NOMO-1 treated with dmso at 0.1 percent for 144 hours (cell line): ENCODE measurements around the gene BBOF1.
"Not testable (repeated sequence)": the region's sequence is repeated elsewhere in the genome, so short reads cannot be mapped to it uniquely, and the experiment has no call there.

Experiments
- DNase-seq: peaks from one replicate; lab custom pipeline; 2025; ENCODE audit not compliant: unreplicated experiment; lab: John Stamatoyannopoulos, UW

The BBOF1 gene

DNA sequence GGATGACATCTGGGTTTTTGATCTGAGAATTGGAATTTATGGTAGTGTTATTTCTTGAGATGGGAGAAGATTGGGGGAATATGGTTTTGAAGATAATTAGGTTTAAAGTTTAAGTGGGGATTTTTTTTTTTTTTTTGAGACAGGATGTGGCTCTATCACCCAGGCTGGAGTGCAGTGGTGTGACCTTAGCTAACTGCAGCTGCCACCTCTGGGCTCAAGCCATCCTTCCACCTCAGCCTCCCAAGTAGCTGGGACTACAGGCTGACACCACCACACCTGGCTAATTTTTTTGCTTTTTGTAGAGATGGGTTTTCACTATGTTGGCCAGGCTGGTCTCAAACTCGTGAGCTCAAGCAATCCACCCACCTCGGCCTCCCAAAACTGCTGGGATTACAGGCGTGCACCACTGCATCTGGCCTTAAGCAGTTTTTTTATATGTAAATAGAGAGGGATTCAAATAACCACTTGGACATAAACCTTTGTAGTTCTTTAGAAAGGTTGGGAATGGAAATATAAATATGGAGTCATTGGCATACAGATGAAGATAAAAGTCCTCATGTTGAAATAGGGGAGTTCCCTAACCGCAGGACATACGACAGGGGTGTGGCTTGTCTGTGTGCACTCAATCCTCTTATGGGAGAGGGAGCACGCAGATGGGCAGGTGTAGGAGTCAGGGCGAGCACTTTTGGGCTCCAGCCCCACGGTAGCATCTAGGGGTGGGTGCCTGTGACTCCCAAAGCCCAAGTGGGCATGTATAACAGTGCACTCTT, 70.3 kb downstream of the BBOF1 start:
- DNase-seq: no peak

DNA sequence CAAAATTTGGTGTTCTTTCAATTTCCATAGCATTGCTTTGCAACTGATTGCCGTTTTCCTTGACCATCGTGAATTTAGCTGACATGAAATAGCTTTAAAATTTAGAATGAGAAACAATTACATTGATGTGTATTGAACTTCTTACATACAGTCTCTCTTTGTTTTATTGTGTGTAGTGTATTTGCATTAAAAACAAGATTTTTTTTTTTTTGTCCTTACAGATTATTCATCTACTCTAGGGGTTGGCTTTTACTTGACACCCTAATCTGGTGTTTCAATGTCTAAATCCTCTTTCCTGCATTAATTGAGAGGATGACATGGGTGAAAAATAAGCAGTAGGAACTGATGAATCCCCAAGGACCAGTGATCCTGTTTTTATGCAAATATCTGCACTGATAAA, 86.2 kb downstream of the BBOF1 start:
- DNase-seq: no peak

GRCh38 chr14:74109369-74109768, 90.2 kb downstream of the BBOF1 start:
- DNase-seq: no peak

DNA sequence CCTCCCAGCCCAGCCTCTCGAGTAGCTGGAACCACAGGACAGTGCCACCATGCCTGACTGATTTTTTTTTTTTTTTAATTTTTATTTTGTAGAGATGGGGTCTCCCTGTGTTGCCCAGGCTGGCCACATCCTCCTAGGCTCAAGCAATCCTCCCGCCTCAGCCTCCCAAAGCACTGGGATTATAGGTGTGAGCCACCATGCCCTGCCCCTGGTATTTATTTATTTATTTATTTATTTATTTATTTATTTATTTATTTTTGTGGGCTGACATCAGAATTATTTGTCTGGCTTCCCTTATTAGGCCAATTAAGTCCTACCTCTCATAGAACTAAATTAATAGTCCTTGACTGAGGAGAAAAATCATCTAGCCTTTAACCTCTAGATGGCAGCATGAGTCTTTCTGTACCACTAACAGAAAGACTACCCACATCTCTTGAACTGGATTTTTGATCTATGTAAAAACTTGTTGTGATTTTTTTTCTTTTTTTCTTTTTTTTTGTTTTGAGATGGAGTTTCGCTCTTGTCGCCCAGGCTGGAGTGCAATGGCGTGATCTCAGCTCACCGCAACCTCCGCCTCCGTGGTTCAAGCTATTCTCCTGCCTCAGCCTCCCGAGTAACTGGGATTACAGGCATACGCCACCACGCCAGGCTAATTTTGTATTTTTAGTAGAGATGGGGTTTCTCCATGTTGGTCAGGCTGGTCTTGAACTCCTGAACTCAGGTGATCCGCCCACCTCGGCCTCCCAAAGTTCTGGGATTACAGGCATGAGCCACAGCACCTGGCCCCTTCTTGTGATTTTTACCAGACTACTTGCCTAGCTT, 92.5 kb downstream of the BBOF1 start:
- not testable (repeated sequence) for DNase-seq
